GM13977 (cell line): Measurements from ENCODE around the gene LBH.

ENCODE experiments used
- DNase-seq: peaks from one replicate; pipeline ENCODE4 v3.0.0; 2012; ENCODE audit warnings: low spot score
- in situ Hi-C: fragments of 300-500 bp; cut with MboI; formaldehyde crosslinking; loops from one replicate; pipeline ENCODE4 v1.12.0; 2022; ENCODE audit warnings: low sequenced_read_pairs, low pct_unique_long_range_greater_than_20kb, mixed read lengths, inconsistent platforms; ENCODE audit not compliant: unreplicated experiment
- TF ChIP-seq, protein P1 (sequence below): IDR thresholded peaks from 2 replicates; pipeline ENCODE4 v1.5.1; 2012; ENCODE audit warnings: mild to moderate bottlenecking, control low read depth; ENCODE audit not compliant: insufficient read depth; ENCODE audit errors: extremely low read depth, missing control alignments

Gene LBH

DNA sequence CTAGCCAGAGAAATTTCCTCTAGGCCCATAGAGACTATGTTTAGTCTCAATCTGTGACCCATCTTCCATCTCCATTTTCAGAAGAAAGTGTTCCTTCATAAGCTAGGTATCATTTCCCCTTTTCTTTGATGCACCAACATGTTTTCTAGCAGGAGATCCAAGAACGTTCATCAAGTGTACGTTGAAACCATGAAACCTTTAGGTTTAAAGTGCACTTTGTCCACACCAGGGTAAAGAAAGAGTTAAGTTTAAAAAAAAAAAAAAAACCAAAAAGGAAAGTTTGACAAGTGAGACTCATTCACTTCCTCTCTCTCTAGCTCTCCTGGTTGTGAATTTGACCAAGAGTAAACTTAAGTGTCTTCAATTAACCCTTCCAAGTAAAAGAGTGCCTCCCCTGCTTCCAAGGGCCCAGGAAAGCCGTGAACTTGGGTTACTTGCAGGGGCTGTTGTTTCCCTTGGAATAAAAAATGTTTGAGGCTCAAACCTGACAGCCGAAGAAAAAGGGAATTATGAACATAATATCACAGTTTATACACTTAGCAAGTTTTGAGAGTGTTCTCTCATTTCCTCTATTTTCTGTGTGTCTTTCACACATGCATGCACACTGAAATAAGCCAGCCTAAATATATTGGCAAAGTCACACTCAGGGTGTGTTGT, 56.7 kb downstream of the LBH start:
- TF ChIP-seq, protein P1, sequence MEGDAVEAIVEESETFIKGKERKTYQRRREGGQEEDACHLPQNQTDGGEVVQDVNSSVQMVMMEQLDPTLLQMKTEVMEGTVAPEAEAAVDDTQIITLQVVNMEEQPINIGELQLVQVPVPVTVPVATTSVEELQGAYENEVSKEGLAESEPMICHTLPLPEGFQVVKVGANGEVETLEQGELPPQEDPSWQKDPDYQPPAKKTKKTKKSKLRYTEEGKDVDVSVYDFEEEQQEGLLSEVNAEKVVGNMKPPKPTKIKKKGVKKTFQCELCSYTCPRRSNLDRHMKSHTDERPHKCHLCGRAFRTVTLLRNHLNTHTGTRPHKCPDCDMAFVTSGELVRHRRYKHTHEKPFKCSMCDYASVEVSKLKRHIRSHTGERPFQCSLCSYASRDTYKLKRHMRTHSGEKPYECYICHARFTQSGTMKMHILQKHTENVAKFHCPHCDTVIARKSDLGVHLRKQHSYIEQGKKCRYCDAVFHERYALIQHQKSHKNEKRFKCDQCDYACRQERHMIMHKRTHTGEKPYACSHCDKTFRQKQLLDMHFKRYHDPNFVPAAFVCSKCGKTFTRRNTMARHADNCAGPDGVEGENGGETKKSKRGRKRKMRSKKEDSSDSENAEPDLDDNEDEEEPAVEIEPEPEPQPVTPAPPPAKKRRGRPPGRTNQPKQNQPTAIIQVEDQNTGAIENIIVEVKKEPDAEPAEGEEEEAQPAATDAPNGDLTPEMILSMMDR = no peak
- DNase-seq = no peak
- in situ Hi-C loops = no loop called here

DNA sequence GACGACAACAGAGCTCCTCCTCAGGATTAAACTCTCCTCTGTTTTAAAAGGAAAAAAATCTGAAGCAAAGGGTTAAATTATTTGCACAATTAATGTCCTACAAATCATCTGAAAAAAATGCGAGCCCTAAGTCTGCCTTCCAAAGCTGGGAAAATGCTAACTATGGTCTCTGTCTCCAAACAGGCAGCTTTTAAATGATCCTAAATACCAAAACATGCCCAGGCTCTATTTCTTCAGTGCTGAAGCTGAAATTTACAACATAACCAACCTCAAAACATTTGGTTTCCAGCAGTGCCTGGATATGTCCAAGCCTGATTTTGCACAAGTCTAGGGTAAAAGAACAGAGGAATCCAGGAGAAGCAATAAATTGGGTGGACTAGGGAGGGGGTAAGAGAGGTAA, 57.2 kb downstream of the LBH start:
- no peak for DNase-seq
- TF ChIP-seq, protein P1 = no peak
- in situ Hi-C loops = no loop called here

DNA sequence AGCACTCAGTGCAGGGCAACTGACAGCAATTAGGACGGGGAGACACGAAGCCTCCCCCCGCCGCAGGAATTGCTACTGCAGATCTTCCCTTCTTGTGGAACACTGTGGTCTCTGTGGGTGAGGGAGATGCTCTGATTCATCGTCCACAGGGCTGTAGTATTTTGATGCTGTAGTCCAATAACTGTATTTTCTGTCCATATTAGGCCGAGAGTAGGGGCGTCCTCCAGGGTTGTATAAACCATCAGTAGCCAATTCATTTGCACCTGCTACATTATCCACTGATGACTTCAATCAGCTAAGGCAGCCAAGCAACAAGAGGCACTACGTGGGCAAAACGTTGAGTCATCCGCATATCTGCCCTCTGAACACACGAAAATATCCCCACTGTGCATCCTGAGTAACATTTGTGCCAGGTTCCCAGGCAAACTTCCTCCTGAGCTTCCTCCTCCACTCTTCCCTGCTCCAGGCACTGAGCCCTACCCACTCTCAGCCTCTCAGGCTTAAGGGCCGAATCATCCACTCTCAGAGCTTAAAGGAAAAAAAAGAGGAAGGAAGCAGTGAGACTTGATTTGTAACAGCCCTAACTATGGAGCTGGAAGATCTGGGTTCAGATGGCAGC, 62.1 kb downstream of the LBH start:
- in situ Hi-C loops = no loop called here
- DNase-seq = no peak
- TF ChIP-seq, protein P1 = no peak

DNA sequence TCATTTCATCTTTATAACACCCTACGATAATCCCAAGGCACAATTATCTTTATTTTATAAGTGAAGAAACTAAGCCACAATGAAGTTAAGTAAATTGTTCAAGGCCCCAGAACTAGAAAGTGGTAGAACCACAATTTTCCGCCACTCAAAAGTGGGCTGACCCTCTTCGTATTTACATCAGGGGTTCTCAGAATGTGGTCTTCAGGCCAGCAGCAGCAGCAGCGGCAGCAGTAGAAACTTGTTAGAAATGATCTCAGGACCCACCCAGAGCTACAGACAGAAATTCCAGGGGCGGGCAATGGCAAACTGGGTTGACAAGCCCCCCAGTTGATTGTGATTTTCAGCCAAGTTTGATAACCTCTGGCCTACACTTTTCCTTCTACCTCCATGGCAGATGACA, 62.8 kb downstream of the LBH start:
- in situ Hi-C loops = no loop called here
- TF ChIP-seq, protein P1 = no peak
- DNase-seq = no peak

DNA sequence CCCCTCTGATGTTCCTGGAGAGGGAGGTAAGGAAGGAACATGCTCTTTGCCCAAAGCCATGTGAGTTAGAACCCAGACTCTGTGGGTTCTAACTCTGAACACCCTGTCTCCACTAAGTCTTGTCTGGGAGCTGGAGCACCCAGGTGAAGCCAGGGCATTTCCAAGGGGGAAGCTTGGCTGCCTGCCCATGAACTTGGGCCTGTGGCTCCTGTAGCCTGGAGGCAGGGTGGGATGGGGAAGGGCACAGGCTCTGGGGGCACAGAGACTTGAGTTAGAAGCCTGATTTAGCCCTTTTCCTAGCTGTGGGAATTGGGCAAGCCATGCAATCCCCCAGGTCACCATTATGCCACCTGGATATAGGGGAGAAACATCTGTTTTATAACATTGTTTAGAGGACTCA, 65.2 kb downstream of the LBH start:
- DNase-seq = no peak
- TF ChIP-seq, protein P1 = no peak
- in situ Hi-C loops = no loop called here

DNA sequence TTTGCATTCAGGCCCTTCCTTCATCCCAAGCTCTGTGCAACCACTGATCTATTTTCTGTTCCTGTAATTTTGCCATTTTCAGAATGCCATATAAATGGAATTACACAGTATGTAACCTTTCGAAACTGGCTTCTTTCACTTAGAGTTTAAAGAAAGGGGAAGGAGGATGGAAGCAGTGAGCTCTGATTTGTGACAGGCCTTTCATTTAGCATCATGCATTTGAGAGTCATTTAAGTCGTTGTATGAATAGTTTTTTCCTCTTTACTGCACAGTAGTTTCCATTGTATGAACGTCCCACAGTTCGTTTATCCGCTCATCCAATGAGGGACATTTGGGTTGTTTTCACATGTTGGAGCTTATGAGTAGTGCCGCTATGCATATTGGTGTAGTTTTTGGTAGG, 67.0 kb downstream of the LBH start:
- DNase-seq = no peak
- in situ Hi-C loops = no loop called here
- TF ChIP-seq, protein P1 = no peak
